Activated CD4-positive, alpha-beta T cell treated with anti-CD3 and anti-CD28 coated beads for 36 hours (primary cell): ENCODE measurements around the gene ATG3. TPM values are rescaled to one million over a fixed set of nuclear protein-coding genes. Genes with fewer than 3 reads are reported as not detected.
"Not testable (repeated sequence)": the region's sequence is repeated elsewhere in the genome, so short reads cannot be mapped to it uniquely, and the experiment has no call there.

Source experiments
- ATAC-seq: fragments of 200-7000 bp; cut with Tn5 transposase; one replicate; pipeline ENCODE4 v1.10.0; 2021; ENCODE audit warnings: mild to moderate bottlenecking, moderate library complexity
- CTCF ChIA-PET: fragments of 350-600 bp; sonication (Branson Sonifier 250); formaldehyde crosslinking; loops from one replicate; lab custom pipeline; 2021; ENCODE audit warnings: antibody characterized with exemption; lab: Charles Lee
- POLR2A ChIA-PET: fragments of 350-600 bp; sonication (Branson Sonifier 250); formaldehyde crosslinking; loops from one replicate; lab custom pipeline; 2021; ENCODE audit warnings: antibody characterized with exemption, inconsistent platforms; lab: Charles Lee
- DNase-seq: peaks from one replicate; pipeline ENCODE4 v3.0.0-alpha.2; 2020
- H3K27ac Mint-ChIP-seq: one replicate; pipeline ENCODE4 v1.8.0; 2021; ENCODE audit warnings: mixed read lengths
- H3K27me3 Mint-ChIP-seq: one replicate; pipeline ENCODE4 v1.8.0; 2021; ENCODE audit warnings: mixed read lengths
- H3K36me3 Mint-ChIP-seq: one replicate; pipeline ENCODE4 v1.8.0; 2021; ENCODE audit warnings: low read depth, mixed read lengths
- H3K4me1 Mint-ChIP-seq: one replicate; pipeline ENCODE4 v1.8.0; 2021; ENCODE audit warnings: mixed read lengths
- H3K4me3 Mint-ChIP-seq: one replicate; pipeline ENCODE4 v1.8.0; 2021; ENCODE audit warnings: mild to moderate bottlenecking, moderate library complexity, mixed read lengths
- H3K9me3 Mint-ChIP-seq: one replicate; pipeline ENCODE4 v1.8.0; 2021; ENCODE audit warnings: low read depth, mixed read lengths
- intact Hi-C, 2 experiments: fragments of 100-400 bp; cut with DNase I in 1 of 2; cut with micrococcal nuclease in 1 of 2; formaldehyde crosslinking; loops; one replicate each; pipeline versions ENCODE4 v1.14.2 to v1.15.1; 2022 to 2024; cut with DNase I, micrococcal nuclease
- total RNA-seq, 2 experiments: library from RNA; stranded (reverse); gene quantifications; one replicate each; pipeline ENCODE4 v1.2.3, GENCODE V29; 2021

The ATG3 gene
- total RNA-seq, 2 experiments from 2014 or later = 54.9 to 71.0 TPM

DNA sequence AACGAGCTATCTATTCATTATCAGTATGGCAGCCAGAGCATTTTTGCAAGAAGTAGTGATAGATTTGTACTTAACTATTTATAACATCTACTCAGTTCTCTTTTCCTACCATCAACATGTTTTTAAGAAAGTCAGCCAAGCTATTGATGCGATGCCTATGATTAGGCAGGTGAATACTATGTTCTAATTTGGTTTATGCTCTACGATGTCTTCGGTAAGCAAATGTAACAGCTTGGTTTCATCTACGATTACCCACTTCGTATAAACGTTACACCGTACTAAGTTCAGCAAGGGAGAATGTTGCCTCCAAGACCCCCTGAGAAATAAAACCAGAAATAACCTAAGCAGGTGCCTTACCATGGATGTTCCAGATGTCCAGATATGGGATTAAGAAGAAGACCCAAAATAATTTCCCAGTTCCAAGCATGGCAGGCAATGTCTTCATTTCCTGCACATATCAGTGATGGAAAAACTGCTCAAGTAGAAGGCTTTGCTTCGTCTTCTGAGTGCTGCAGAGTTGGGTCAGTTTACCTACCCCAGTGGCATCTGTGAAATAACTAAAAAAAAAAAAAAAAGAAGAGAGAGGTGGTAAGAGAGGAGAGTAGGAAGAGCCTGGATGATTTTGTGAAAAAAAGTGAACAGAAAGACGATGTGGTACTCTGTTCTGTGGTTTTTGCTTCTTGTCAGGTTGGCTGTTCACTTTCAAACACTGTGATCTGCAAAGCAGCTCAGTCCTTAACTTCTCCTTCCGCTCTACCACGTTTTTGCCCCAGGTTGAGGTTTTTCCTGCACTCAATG is 62.6 kb downstream of the ATG3 start, which contains the start of gene BTLA:
Gene BTLA, minus strand, starts transcription at position 559 of the 798 bp plus-strand sequence. Its CDS starts 114 bp downstream, at position 445.
- Mint-ChIP-seq H3K4me1 (peaks cover 54% of the 10 kb centered on the region), H3K27me3 (no peaks in the 10 kb centered on the region), H3K27ac (peak within 1 kb of the TSS; percentile 100), H3K4me3 (peak within 1 kb of the TSS; percentile 97), H3K9me3 (peaks cover 4% of the 10 kb centered on the region), H3K36me3 (peaks cover 33% of the 10 kb centered on the region)
- intact Hi-C loops = loop anchor here (1.0 to 10.0 kb wide), 2 partner anchors 20 to 904 kb away; partner anchors contain the start of gene ZBED2 (in 1 of the 2)
- ChIA-PET CTCF (interaction anchor here (0.7 to 2.7 kb wide), 9 partner anchors 8 to 362 kb away, joined by 3 to 12 read pairs (median 5); partner anchors contain the start of genes CD200 and SLC9C1), POLR2A (interaction anchor here (1.3 to 1.5 kb wide), 2 partner anchors 9 to 370 kb away, joined by 3 read pairs; no protein-coding TSS in a partner anchor)
- peak; percentile 58 for DNase-seq
- ATAC-seq = peak; percentile 70

GRCh38 chr3:112497897-112498548 is 63.7 kb downstream of the ATG3 start:
- intact Hi-C loops = loop anchor here (1.0 to 10.0 kb wide), 2 partner anchors 21 to 903 kb away; partner anchors contain the start of gene ZBED2 (in 1 of the 2)
- Mint-ChIP-seq H3K27me3 (no peaks in the 10 kb centered on the region), H3K9me3 (peaks cover 4% of the 10 kb centered on the region), H3K4me3 (peak overlapping the region; percentile 97), H3K27ac (peak overlapping the region; percentile 100), H3K4me1 (peaks cover 53% of the 10 kb centered on the region), H3K36me3 (peaks cover 41% of the 10 kb centered on the region)
- ATAC-seq (peak; percentile 28), DNase-seq (peak; percentile 51)
- ChIA-PET POLR2A (interaction anchor here (1.3 to 1.5 kb wide), 2 partner anchors 8 to 369 kb away, joined by 3 read pairs; no protein-coding TSS in a partner anchor), CTCF (interaction anchor here (0.6 to 2.1 kb wide), 12 partner anchors 8 to 359 kb away, joined by 3 to 6 read pairs (median 4); partner anchors contain the start of gene SLC9C1)

GRCh38 chr3:112496366-112497067 is 65.2 kb downstream of the ATG3 start:
- Mint-ChIP-seq H3K36me3 (peaks cover 45% of the 10 kb centered on the region), H3K4me3 (peak overlapping the region; percentile 97), H3K4me1 (peaks cover 64% of the 10 kb centered on the region), H3K27me3 (no peaks in the 10 kb centered on the region), H3K9me3 (peaks cover 4% of the 10 kb centered on the region), H3K27ac (peak overlapping the region; percentile 92)
- POLR2A ChIA-PET = interaction anchor here (0.6 kb wide), 1 partner anchor 517 kb away, joined by 7 read pairs; no protein-coding TSS in a partner anchor
- DNase-seq (no peak), ATAC-seq (no peak)
- intact Hi-C loops = loop anchor here in 1 of 2 experiments (10.0 kb wide), 1 partner anchor 902 kb away; the partner anchor contains the start of gene ZBED2
- CTCF ChIA-PET = interaction anchor here (1.3 to 1.8 kb wide), 3 partner anchors 9 to 11 kb away, joined by 3 to 6 read pairs (median 3); no protein-coding TSS in a partner anchor

- peaks cover 49% of the 10 kb centered on the region for H3K36me3 Mint-ChIP-seq
These were observed 67.4 kb downstream of the ATG3 start for GRCh38 chr3:112494448-112494767.

GRCh38 chr3:112492124-112492523 is 69.6 kb downstream of the ATG3 start:
- ATAC-seq (no peak), DNase-seq (no peak)
- H3K9me3 Mint-ChIP-seq = peaks cover 4% of the 10 kb centered on the region
- H3K36me3 Mint-ChIP-seq = peaks cover 47% of the 10 kb centered on the region
- ChIA-PET POLR2A (interaction anchor here (0.6 kb wide), 1 partner anchor 145 kb away, joined by 4 read pairs; no protein-coding TSS in a partner anchor), CTCF (interaction anchor here (0.6 to 2.1 kb wide), 2 partner anchors 8 to 15 kb away, joined by 5 to 12 read pairs; partner anchors contain the start of gene BTLA)
- H3K4me3 Mint-ChIP-seq = no peak overlapping the region
- peaks cover 83% of the 10 kb centered on the region for H3K4me1 Mint-ChIP-seq
- H3K27me3 Mint-ChIP-seq = no peaks in the 10 kb centered on the region
- peak overlapping the region; percentile 92 for H3K27ac Mint-ChIP-seq
- intact Hi-C loops = loop anchor here in 1 of 2 experiments (10.0 kb wide), 1 partner anchor 897 kb away; the partner anchor contains the start of gene ZBED2

More at GRCh38 chr3:112494448-112494767, 67.4 kb downstream of the ATG3 start:
- intact Hi-C loops = loop anchor here in 1 of 2 experiments (10.0 kb wide), 1 partner anchor 900 kb away; the partner anchor contains the start of gene ZBED2
- DNase-seq, H3K9me3 Mint-ChIP-seq, POLR2A ChIA-PET, H3K27me3 Mint-ChIP-seq, ATAC-seq: not testable (repeated sequence)
- Mint-ChIP-seq H3K27ac (peak overlapping the region; percentile 61), H3K4me3 (peak overlapping the region; percentile 40), H3K4me1 (peaks cover 67% of the 10 kb centered on the region)
- CTCF ChIA-PET = interaction anchor here (1.2 to 1.4 kb wide), 2 partner anchors 9 to 20 kb away, joined by 4 to 6 read pairs; no protein-coding TSS in a partner anchor

- intact Hi-C loops = loop anchor here (2.0 to 10.0 kb wide), 4 partner anchors 27 to 897 kb away; partner anchors contain the start of genes ATG3 (in 1 of the 2) and ZBED2 (in 1 of the 2)
- Mint-ChIP-seq H3K27me3 (no peaks in the 10 kb centered on the region), H3K4me3 (peak overlapping the region; percentile 26), H3K4me1 (peaks cover 87% of the 10 kb centered on the region), H3K9me3 (peaks cover 4% of the 10 kb centered on the region), H3K36me3 (peaks cover 46% of the 10 kb centered on the region), H3K27ac (peak overlapping the region; percentile 92)
- CTCF ChIA-PET = interaction anchor here (0.5 to 2.1 kb wide), 9 partner anchors 9 to 438 kb away, joined by 3 to 12 read pairs (median 3); partner anchors contain the start of genes ATG3, BTLA and SLC35A5
- ATAC-seq (peak; percentile 7), DNase-seq (no peak)
- POLR2A ChIA-PET = interaction anchor here (0.5 to 1.0 kb wide), 2 partner anchors 103 to 153 kb away, joined by 3 read pairs; no protein-coding TSS in a partner anchor
These were observed 70.4 kb downstream of the ATG3 start for GRCh38 chr3:112491373-112491772.

DNA sequence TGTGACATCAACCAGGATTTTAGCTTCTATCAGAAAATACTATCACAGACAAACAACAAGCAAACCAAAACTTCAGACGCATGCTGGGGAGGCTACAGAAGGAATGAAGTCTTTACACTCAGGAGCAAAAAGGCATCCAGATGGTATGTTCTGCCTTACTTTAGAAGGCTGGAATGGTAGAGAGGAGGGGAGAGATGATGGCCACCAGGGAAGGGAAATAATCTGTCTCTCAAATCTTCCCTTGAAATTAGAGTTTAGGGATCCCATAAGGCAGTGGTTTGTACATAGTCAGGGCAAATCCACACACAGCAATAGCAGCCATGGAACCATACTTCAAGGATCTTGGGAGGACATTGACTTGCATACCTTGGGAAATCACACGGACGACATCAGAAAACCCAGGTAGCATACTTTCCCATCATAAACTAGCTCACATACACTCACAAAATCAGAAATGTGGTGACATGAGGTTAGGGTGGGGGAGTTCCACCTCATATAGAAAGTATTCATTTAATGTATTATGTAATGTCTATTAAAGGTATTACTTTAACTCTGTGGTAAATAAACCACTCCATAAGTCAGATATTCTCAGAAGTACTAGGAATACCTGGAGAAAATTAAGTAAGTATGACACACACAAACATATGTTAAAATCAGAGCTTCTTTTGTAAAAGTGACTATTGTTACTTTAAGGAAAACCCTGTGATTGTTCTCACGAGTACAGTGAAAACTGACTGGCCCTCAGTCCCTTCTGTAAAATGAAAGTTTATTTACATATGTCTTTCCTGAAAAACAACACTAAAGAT is 71.9 kb downstream of the ATG3 start:
- no peak for DNase-seq
- CTCF ChIA-PET = interaction anchor here (0.6 to 1.7 kb wide), 10 partner anchors 8 to 363 kb away, joined by 3 to 6 read pairs (median 3); no protein-coding TSS in a partner anchor

DNA sequence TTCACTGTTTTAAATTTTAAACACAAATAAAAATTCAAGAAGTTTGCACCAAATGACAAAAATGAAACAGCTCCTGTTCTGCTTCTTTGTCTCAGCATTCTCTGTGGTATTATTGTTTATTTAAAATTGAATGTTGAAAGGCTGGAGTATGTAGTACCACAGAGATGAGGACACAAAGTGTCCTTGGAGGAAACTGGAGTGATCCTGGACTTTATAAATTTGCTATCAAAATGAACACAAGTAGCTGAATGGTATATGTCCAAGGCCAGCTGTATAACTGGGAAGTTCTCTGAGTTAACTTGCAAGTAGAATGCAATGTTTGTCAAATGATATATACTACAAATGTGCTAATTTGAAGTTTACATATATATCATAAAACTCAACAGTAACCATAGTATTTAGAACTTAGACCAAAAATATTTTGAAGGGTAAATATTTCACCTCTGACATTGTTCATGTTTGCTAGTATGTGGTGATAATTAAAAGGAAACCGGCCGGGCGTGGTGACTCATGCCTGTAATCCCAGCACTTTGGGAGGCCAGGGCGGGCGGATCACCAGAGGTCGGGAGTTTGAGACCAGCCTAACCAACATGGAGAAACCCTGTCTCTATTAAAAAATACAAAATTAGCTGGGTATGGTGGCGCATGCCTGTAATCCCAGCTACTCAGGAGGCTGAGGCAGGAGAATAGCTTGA is 74.8 kb downstream of the ATG3 start:
- peaks cover 72% of the 10 kb centered on the region for H3K4me1 Mint-ChIP-seq
- H3K4me3 Mint-ChIP-seq = no peak overlapping the region
- ChIA-PET POLR2A (no interaction called here), CTCF (interaction anchor here (1.2 to 1.8 kb wide), 2 partner anchors 10 to 148 kb away, joined by 3 to 5 read pairs; no protein-coding TSS in a partner anchor)
- no peak overlapping the region for H3K27ac Mint-ChIP-seq
- peaks cover 38% of the 10 kb centered on the region for H3K36me3 Mint-ChIP-seq
- intact Hi-C loops = no loop called here
- H3K9me3 Mint-ChIP-seq = no peaks in the 10 kb centered on the region
- DNase-seq (no peak), ATAC-seq (no peak)
- H3K27me3 Mint-ChIP-seq = no peaks in the 10 kb centered on the region

More for the DNA sequence above, 71.9 kb downstream of the ATG3 start:
- peaks cover 4% of the 10 kb centered on the region for H3K9me3 Mint-ChIP-seq
- H3K4me1 Mint-ChIP-seq = peaks cover 74% of the 10 kb centered on the region
- H3K27me3 Mint-ChIP-seq = no peaks in the 10 kb centered on the region
- ATAC-seq = peak; percentile 21
- peak overlapping the region; percentile 92 for H3K27ac Mint-ChIP-seq
- H3K36me3 Mint-ChIP-seq = peaks cover 48% of the 10 kb centered on the region
- intact Hi-C loops = loop anchor here (2.0 to 10.0 kb wide), 4 partner anchors 25 to 895 kb away; partner anchors contain the start of genes ATG3 (in 1 of the 2) and ZBED2 (in 1 of the 2)
- POLR2A ChIA-PET = interaction anchor here (0.5 to 0.9 kb wide), 2 partner anchors 8 to 402 kb away, joined by 3 read pairs; no protein-coding TSS in a partner anchor
- H3K4me3 Mint-ChIP-seq = peak overlapping the region; percentile 52

DNA sequence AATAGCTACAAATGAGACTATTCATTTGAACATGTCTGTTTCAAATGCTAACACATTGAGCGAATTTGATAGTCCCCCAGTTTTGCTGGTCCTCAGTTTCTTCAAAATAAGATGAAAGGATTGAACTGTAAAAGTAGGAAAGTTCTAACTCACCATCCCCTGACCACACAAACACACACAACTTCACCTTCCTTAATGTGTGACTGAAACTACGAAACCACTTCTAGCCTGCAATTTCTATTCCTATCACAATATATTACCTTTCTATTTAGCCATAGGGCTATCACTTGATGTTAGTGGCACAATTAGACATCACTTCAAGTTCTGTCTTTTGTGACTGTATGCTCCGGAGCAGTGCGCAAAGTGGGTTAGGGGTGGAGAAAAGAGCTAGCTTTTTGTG is 77.4 kb downstream of the ATG3 start:
- Mint-ChIP-seq H3K27ac (no peak overlapping the region), H3K9me3 (no peaks in the 10 kb centered on the region), H3K36me3 (peaks cover 49% of the 10 kb centered on the region), H3K27me3 (no peaks in the 10 kb centered on the region), H3K4me1 (peaks cover 69% of the 10 kb centered on the region), H3K4me3 (no peak overlapping the region)
- intact Hi-C loops = no loop called here
- ChIA-PET POLR2A (interaction anchor here (0.6 kb wide), 1 partner anchor 16 kb away, joined by 5 read pairs; no protein-coding TSS in a partner anchor), CTCF (interaction anchor here (0.9 to 1.2 kb wide), 3 partner anchors 9 to 146 kb away, joined by 3 to 7 read pairs (median 4); no protein-coding TSS in a partner anchor)
- ATAC-seq = no peak
- DNase-seq = no peak
